H9 (cell line): ENCODE results near the gene NKD1. TPM values are rescaled to one million over a fixed set of nuclear protein-coding genes. Genes with fewer than 3 reads are reported as not detected.

Experiments
- DNase-seq: peaks from one replicate; pipeline ENCODE4 v3.0.0-alpha.2; 2017
- H2AFZ ChIP-seq: one replicate; pipeline ENCODE4 v1.6.1; 2013; ENCODE audit warnings: mild to moderate bottlenecking, low read length, control low read depth, moderate library complexity
- H2AK5ac ChIP-seq: 2 replicates; pipeline ENCODE4 v1.6.1; 2013; ENCODE audit warnings: low read length, control low read depth, mixed read lengths; ENCODE audit not compliant: insufficient read length
- H2BK120ac ChIP-seq: one replicate; pipeline ENCODE4 v1.6.1; 2013; ENCODE audit warnings: low read depth, mild to moderate bottlenecking, low read length, control low read depth, inconsistent platforms; ENCODE audit not compliant: poor library complexity, severe bottlenecking
- H2BK12ac ChIP-seq: 2 replicates; pipeline ENCODE4 v1.6.1; 2013; ENCODE audit warnings: low read length, control low read depth, mixed read lengths, low read depth; ENCODE audit not compliant: insufficient read length
- H2BK15ac ChIP-seq: 2 replicates; pipeline ENCODE4 v1.6.1; 2013; ENCODE audit warnings: low read depth, low read length, control low read depth
- H2BK20ac ChIP-seq: one replicate; pipeline ENCODE4 v1.6.1; 2013; ENCODE audit warnings: low read depth, mild to moderate bottlenecking, low read length, control low read depth, inconsistent platforms; ENCODE audit not compliant: poor library complexity, severe bottlenecking
- H2BK5ac ChIP-seq: 2 replicates; pipeline ENCODE4 v1.6.1; 2013; ENCODE audit warnings: low read length, control low read depth, mixed read lengths; ENCODE audit not compliant: insufficient read length
- H3K14ac ChIP-seq: 2 replicates; pipeline ENCODE4 v1.6.1; 2013; ENCODE audit warnings: low read length, control low read depth; ENCODE audit not compliant: insufficient read depth
- H3K18ac ChIP-seq: 2 replicates; pipeline ENCODE4 v1.6.1; 2013; ENCODE audit warnings: low read depth, mild to moderate bottlenecking, mixed read lengths, low read length, control low read depth; ENCODE audit not compliant: insufficient read length
- H3K23ac ChIP-seq: 2 replicates; pipeline ENCODE4 v1.6.1; 2013; ENCODE audit warnings: low read length, control low read depth, mixed read lengths, low read depth; ENCODE audit not compliant: insufficient read length
- H3K23me2 ChIP-seq: 2 replicates; pipeline ENCODE4 v1.6.1; 2013; ENCODE audit warnings: low read depth, mild to moderate bottlenecking, mixed read lengths, low read length, control low read depth; ENCODE audit not compliant: insufficient read length, poor library complexity, severe bottlenecking
- H3K27ac ChIP-seq: 2 replicates; pipeline ENCODE4 v1.5.1; 2013; ENCODE audit warnings: low read length, control low read depth, mixed read lengths, low read depth; ENCODE audit not compliant: insufficient read length
- H3K27me3 ChIP-seq: 2 replicates; pipeline ENCODE4 v1.6.1; 2013; ENCODE audit warnings: low read length, control low read depth, inconsistent platforms; ENCODE audit not compliant: insufficient read depth
- H3K4ac ChIP-seq: 2 replicates; pipeline ENCODE4 v1.6.1; 2013; ENCODE audit warnings: low read depth, mild to moderate bottlenecking, control low read depth, inconsistent platforms, low read length, moderate library complexity
- H3K4me1 ChIP-seq: 2 replicates; pipeline ENCODE4 v1.6.1; 2013; ENCODE audit warnings: low read length, control low read depth, inconsistent platforms; ENCODE audit not compliant: insufficient read depth
- H3K4me2 ChIP-seq: 2 replicates; pipeline ENCODE4 v1.6.1; 2013; ENCODE audit warnings: low read length, control low read depth, mixed read lengths; ENCODE audit not compliant: insufficient read length, insufficient read depth
- H3K56ac ChIP-seq: 2 replicates; pipeline ENCODE4 v1.6.1; 2013; ENCODE audit warnings: low read depth, mild to moderate bottlenecking, mixed read lengths, low read length, control low read depth; ENCODE audit not compliant: insufficient read length
- H3K79me1 ChIP-seq: 2 replicates; pipeline ENCODE4 v1.6.1; 2013; ENCODE audit warnings: low read depth, mild to moderate bottlenecking, moderate library complexity, low read length, control low read depth, inconsistent platforms; ENCODE audit not compliant: insufficient read depth, poor library complexity, severe bottlenecking
- H3K79me2 ChIP-seq: 2 replicates; pipeline ENCODE4 v1.6.1; 2013; ENCODE audit warnings: low read length, control low read depth, inconsistent platforms; ENCODE audit not compliant: insufficient read depth
- H3K9ac ChIP-seq: 2 replicates; pipeline ENCODE4 v1.6.1; 2013; ENCODE audit warnings: low read length, control low read depth, mixed read lengths; ENCODE audit not compliant: insufficient read length; ENCODE audit errors: extremely low read depth
- H3K9me3 ChIP-seq: one replicate; pipeline ENCODE4 v1.6.1; 2013; ENCODE audit warnings: low read depth, low read length, inconsistent platforms; ENCODE audit not compliant: control insufficient read depth
- H3T11ph ChIP-seq: one replicate; pipeline ENCODE4 v1.6.1; 2013; ENCODE audit warnings: mild to moderate bottlenecking, low read length, control low read depth, inconsistent platforms
- H4K20me1 ChIP-seq: one replicate; pipeline ENCODE4 v1.6.1; 2013; ENCODE audit not compliant: control insufficient read depth, insufficient read length, insufficient read depth
- H4K5ac ChIP-seq: 2 replicates; pipeline ENCODE4 v1.6.1; 2013; ENCODE audit warnings: low read depth, mild to moderate bottlenecking, mixed read lengths, low read length, control low read depth; ENCODE audit not compliant: insufficient read length
- H4K8ac ChIP-seq: replicated peaks from 2 replicates; pipeline ENCODE4 v1.6.1; 2013; ENCODE audit warnings: low read length, control low read depth, mixed read lengths, low read depth; ENCODE audit not compliant: insufficient read length
- H4K91ac ChIP-seq: 2 replicates; pipeline ENCODE4 v1.6.1; 2013; ENCODE audit warnings: low read depth, mild to moderate bottlenecking, moderate library complexity, mixed read lengths, low read length, control low read depth; ENCODE audit not compliant: insufficient read length
- H3K27ac Mint-ChIP-seq, 3 experiments: 2 replicates in 2 of 3; 3 replicates in 1 of 3; pipeline ENCODE4 v1.8.0; 2020 to 2021; ENCODE audit warnings: mixed read lengths in 3 of 3, mild to moderate bottlenecking in 1 of 3, moderate library complexity in 1 of 3
- H3K27me3 Mint-ChIP-seq: 2 replicates; pipeline ENCODE4 v1.8.0; 2021; ENCODE audit warnings: low read depth, mild to moderate bottlenecking, moderate library complexity, mixed read lengths
- H3K36me3 Mint-ChIP-seq, 3 experiments: 2 replicates in 2 of 3; 3 replicates in 1 of 3; pipeline ENCODE4 v1.8.0; 2020 to 2021; ENCODE audit warnings: low read depth in 3 of 3, mixed read lengths in 3 of 3; ENCODE audit not compliant: insufficient read depth in 1 of 3
- H3K4me1 Mint-ChIP-seq, 2 experiments: 2 replicates each; pipeline ENCODE4 v1.8.0; 2020; ENCODE audit warnings: mixed read lengths in 2 of 2
- H3K4me3 Mint-ChIP-seq, 2 experiments: 2 replicates in 1 of 2; 3 replicates in 1 of 2; pipeline ENCODE4 v1.8.0; 2020 to 2021; ENCODE audit warnings: mild to moderate bottlenecking in 2 of 2, mixed read lengths in 2 of 2, moderate library complexity in 1 of 2
- H3K9me3 Mint-ChIP-seq, 2 experiments: 2 replicates in 1 of 2; 3 replicates in 1 of 2; pipeline ENCODE4 v1.8.0; 2020; ENCODE audit warnings: mild to moderate bottlenecking in 2 of 2, mixed read lengths in 2 of 2, moderate library complexity in 1 of 2
- WGBS: extraction: QIAGEN DNeasy Blood & Tissue Kit; methylation state at CpG from one replicate; pipeline ENCODE4 v1.1.7; 2013; ENCODE audit warnings: missing lambda C conversion rate, low lambda C conversion rate, mixed read lengths; ENCODE audit not compliant: insufficient read length; ENCODE audit errors: extremely low coverage; 5-methylcytosine and 5-hydroxymethylcytosine counted together
- total RNA-seq: library from RNA; stranded (reverse); gene quantifications from 2 replicates; pipeline ENCODE4 v1.2.1, GENCODE V29; 2021
- TF ChIP-seq, protein P1 (sequence below): fragments of 200-600 bp; sonication (generic); conservative IDR thresholded peaks from 3 replicates; pipeline ENCODE4 v1.8.0; 2021; ENCODE audit warnings: antibody characterized with exemption, mild to moderate bottlenecking

NKD1 gene
- total RNA-seq, 1 experiment from 2014 or later, result 1.9 TPM

DNA sequence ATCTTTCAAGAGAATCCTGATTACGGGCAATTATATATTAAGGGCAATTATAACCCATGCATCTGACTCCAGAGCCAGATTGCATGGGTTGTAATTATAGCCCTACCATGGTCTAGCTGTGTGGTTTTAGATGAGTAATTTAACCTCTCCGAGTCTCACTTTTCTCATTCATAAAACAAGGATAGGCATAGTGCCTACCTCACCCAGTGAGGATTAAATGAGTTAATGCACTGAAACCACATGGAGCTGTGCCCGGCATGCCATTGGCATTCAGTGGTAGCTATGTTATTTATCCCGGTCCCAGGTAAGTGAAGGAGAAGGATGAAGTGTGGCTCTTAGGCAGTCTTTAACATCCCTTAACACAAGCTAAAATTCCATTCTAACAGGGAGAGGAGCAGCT, 126.6 kb downstream of the NKD1 start:
- Histone ChIP-seq H2AFZ (no peak overlapping the region), H3K56ac (no peak overlapping the region), H3K27me3 (no peaks in the 10 kb centered on the region), H3K14ac (no peak overlapping the region), H3T11ph (no peak overlapping the region), H3K9me3 (peaks cover 10% of the 10 kb centered on the region), H2BK12ac (no peak overlapping the region), H3K79me2 (no peaks in the 10 kb centered on the region), H3K79me1 (no peaks in the 10 kb centered on the region), H4K91ac (no peak overlapping the region), H2BK20ac (no peak overlapping the region), H3K4ac (no peak overlapping the region), H4K5ac (no peak overlapping the region), H3K23me2 (no peaks in the 10 kb centered on the region), H3K4me1 (no peaks in the 10 kb centered on the region), H3K18ac (no peak overlapping the region), H2AK5ac (no peak overlapping the region), H3K4me2 (no peak overlapping the region), H4K8ac (no peak overlapping the region), H3K23ac (no peak overlapping the region), H2BK120ac (no peak overlapping the region), H3K9ac (no peak overlapping the region), H2BK5ac (no peak overlapping the region), H4K20me1 (no peaks in the 10 kb centered on the region), H3K27ac (no peak overlapping the region), H2BK15ac (no peak overlapping the region)
- peaks cover 23 to 25% of the 10 kb centered on the region in 2 experiments for H3K9me3 Mint-ChIP-seq
- no peak for DNase-seq
- TF ChIP-seq, protein P1, sequence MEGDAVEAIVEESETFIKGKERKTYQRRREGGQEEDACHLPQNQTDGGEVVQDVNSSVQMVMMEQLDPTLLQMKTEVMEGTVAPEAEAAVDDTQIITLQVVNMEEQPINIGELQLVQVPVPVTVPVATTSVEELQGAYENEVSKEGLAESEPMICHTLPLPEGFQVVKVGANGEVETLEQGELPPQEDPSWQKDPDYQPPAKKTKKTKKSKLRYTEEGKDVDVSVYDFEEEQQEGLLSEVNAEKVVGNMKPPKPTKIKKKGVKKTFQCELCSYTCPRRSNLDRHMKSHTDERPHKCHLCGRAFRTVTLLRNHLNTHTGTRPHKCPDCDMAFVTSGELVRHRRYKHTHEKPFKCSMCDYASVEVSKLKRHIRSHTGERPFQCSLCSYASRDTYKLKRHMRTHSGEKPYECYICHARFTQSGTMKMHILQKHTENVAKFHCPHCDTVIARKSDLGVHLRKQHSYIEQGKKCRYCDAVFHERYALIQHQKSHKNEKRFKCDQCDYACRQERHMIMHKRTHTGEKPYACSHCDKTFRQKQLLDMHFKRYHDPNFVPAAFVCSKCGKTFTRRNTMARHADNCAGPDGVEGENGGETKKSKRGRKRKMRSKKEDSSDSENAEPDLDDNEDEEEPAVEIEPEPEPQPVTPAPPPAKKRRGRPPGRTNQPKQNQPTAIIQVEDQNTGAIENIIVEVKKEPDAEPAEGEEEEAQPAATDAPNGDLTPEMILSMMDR, result no peak
- H3K4me3 Mint-ChIP-seq, result no peak overlapping the region
- H3K4me1 Mint-ChIP-seq, result no peaks in the 10 kb centered on the region
- no CpG with 5 or more reads among the region's 4 CpGs for WGBS
- H3K27ac Mint-ChIP-seq, result no peak overlapping the region
- H3K27me3 Mint-ChIP-seq, result peaks cover 3% of the 10 kb centered on the region
- H3K36me3 Mint-ChIP-seq, result peaks cover 8 to 17% (median 11%) of the 10 kb centered on the region in 3 experiments
